ENCODE measurements around the gene EN2.
A peak's percentile ranks its signal among the peaks of the same experiment; 100 is the strongest.

The EN2 gene

GRCh38 chr7:155454183-155455112 is 3.5 kb upstream of the EN2 start:
- Histone ChIP-seq H3K4me1 (ENCODE audit: control insufficient read depth, insufficient read depth, low read length) (peaks cover 4% of the 10 kb centered on the region), H3K36me3 (ENCODE audit: control insufficient read depth, insufficient read depth, low read length, severe bottlenecking) (no peaks in the 10 kb centered on the region), H3K27me3 (replicated peaks; ENCODE audit: control insufficient read depth, insufficient read depth, low read length) (peaks cover 57% of the 10 kb centered on the region), H3K9ac (ENCODE audit: low read length) (no peak overlapping the region), H3K4me3 (ENCODE audit: low read length) (no peak overlapping the region), H3K9me3 (ENCODE audit: control insufficient read depth, low read length) (peaks cover 2% of the 10 kb centered on the region)
- DNase-seq (ENCODE audit: low read depth): no peak

DNA sequence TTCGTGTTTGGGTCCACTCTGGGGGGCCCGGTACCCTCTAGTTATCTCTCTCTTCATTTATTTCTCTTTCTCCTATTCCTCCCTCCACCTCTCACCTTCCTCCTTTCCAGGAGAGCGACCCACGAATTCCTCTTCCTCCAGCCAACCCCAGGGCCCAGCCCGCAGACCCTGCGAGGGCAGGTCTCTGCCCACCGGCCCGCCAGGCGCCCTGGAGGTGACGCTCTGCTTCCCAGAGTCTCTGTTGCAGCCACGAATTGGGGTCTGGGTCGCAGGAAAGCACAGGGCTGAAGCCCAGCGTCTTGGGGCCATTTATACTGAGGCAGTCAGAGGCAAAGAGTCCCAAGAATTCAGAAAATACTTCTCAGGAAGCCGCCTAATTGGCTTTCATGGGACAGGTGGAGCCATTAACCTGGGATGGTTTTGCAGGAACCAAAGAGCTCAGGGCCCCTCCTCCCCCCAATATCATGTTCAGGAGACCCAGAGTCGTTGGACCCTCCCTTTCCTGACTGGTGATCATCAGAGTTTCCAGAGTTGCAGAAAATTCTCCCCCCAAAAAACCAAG is 2.7 kb upstream of the EN2 start:
- no peaks in the 10 kb centered on the region for H3K36me3 ChIP-seq (ENCODE audit: control insufficient read depth, insufficient read depth, low read length, severe bottlenecking)
- DNase-seq (ENCODE audit: low read depth): no peak
- peaks cover 2% of the 10 kb centered on the region for H3K9me3 ChIP-seq (ENCODE audit: control insufficient read depth, low read length)
- H3K9ac ChIP-seq (ENCODE audit: low read length): no peak overlapping the region
- no peak overlapping the region for H3K4me3 ChIP-seq (ENCODE audit: low read length)
- peaks cover 4% of the 10 kb centered on the region for H3K4me1 ChIP-seq (ENCODE audit: control insufficient read depth, insufficient read depth, low read length)
- peaks cover 64% of the 10 kb centered on the region for H3K27me3 ChIP-seq (replicated peaks; ENCODE audit: control insufficient read depth, insufficient read depth, low read length)

DNA sequence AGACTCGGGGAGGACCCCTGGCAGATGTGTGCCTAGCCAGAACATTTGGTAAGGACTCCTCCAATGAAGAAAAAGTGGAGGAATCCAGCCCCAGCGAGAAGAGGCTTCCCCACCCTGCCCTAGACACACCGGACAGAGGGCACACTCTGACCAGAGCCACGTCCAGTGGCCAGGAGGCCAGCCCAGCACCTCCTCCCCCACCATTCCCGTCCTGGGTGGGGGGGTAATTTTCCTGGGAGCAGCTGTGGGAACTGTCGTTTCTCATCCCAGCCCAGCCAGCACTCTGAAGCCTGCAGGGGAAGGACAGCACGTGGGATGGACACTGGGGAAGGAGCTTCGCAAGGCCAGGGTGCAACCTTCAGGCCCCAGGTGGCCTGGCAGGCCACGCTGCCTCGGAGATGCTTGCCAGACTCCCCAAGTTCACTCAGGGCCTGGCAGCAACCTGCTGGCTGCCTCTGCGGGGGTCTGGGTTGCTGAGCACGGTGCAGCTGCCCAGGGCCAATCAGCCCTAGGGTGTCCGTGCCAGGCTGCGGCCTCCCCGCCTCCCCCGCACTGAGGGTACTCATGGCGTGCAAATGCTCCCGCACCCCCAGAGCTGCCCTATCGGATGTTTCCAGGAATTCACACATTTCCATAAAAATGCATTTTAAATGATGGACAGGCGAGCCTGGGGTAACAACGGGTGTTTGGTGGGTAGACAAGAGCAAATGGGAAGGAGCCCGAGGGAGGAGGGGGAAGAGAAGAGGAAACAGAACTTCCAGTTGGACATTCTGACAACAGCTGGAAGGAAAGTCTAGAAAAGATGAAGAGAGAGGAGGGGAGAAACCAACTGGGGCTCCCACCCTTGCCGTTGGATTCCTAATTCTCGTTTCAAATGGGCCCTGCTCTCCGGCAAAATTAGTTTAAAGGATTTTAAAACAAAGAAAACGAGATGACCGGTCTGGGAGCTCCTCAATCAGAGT is 1.9 kb upstream of the EN2 start:
- peaks cover 4% of the 10 kb centered on the region for H3K4me1 ChIP-seq (ENCODE audit: control insufficient read depth, insufficient read depth, low read length)
- peaks cover 2% of the 10 kb centered on the region for H3K9me3 ChIP-seq (ENCODE audit: control insufficient read depth, low read length)
- H3K36me3 ChIP-seq (ENCODE audit: control insufficient read depth, insufficient read depth, low read length, severe bottlenecking): no peaks in the 10 kb centered on the region
- H3K4me3 ChIP-seq (ENCODE audit: low read length): no peak overlapping the region
- H3K9ac ChIP-seq (ENCODE audit: low read length): no peak overlapping the region
- no peak for DNase-seq (ENCODE audit: low read depth)
- peaks cover 69% of the 10 kb centered on the region for H3K27me3 ChIP-seq (replicated peaks; ENCODE audit: control insufficient read depth, insufficient read depth, low read length)

- Histone ChIP-seq H3K9me3 (ENCODE audit: control insufficient read depth, low read length) (peaks cover 1% of the 10 kb centered on the region), H3K4me3 (ENCODE audit: low read length) (peak overlapping the region; percentile 65), H3K9ac (ENCODE audit: low read length) (no peak overlapping the region), H3K4me1 (ENCODE audit: control insufficient read depth, insufficient read depth, low read length) (peaks cover 4% of the 10 kb centered on the region), H3K36me3 (ENCODE audit: control insufficient read depth, insufficient read depth, low read length, severe bottlenecking) (no peaks in the 10 kb centered on the region), H3K27me3 (replicated peaks; ENCODE audit: control insufficient read depth, insufficient read depth, low read length) (peaks cover 69% of the 10 kb centered on the region)
- DNase-seq (ENCODE audit: low read depth): peak; percentile 66
These were observed 988 bp upstream of the EN2 start for GRCh38 chr7:155456738-155457543.

- Histone ChIP-seq H3K27me3 (replicated peaks; ENCODE audit: control insufficient read depth, insufficient read depth, low read length) (peaks cover 67% of the 10 kb centered on the region), H3K9me3 (ENCODE audit: control insufficient read depth, low read length) (no peaks in the 10 kb centered on the region), H3K36me3 (ENCODE audit: control insufficient read depth, insufficient read depth, low read length, severe bottlenecking) (no peaks in the 10 kb centered on the region), H3K4me1 (ENCODE audit: control insufficient read depth, insufficient read depth, low read length) (peaks cover 4% of the 10 kb centered on the region), H3K4me3 (ENCODE audit: low read length) (no peak overlapping the region), H3K9ac (ENCODE audit: low read length) (no peak overlapping the region)
- DNase-seq (ENCODE audit: low read depth): no peak
These were observed 302 bp upstream of the EN2 start for GRCh38 chr7:155457544-155458110.

GRCh38 chr7:155458878-155459699 is 1.2 kb downstream of the EN2 start:
- DNase-seq (ENCODE audit: low read depth): no peak
- peaks cover 4% of the 10 kb centered on the region for H3K4me1 ChIP-seq (ENCODE audit: control insufficient read depth, insufficient read depth, low read length)
- H3K9ac ChIP-seq (ENCODE audit: low read length): no peak overlapping the region
- H3K27me3 ChIP-seq (replicated peaks; ENCODE audit: control insufficient read depth, insufficient read depth, low read length): peaks cover 75% of the 10 kb centered on the region
- no peaks in the 10 kb centered on the region for H3K9me3 ChIP-seq (ENCODE audit: control insufficient read depth, low read length)
- H3K4me3 ChIP-seq (ENCODE audit: low read length): no peak overlapping the region
- no peaks in the 10 kb centered on the region for H3K36me3 ChIP-seq (ENCODE audit: control insufficient read depth, insufficient read depth, low read length, severe bottlenecking)

- Histone ChIP-seq H3K27me3 (replicated peaks; ENCODE audit: control insufficient read depth, insufficient read depth, low read length) (peaks cover 75% of the 10 kb centered on the region), H3K36me3 (ENCODE audit: control insufficient read depth, insufficient read depth, low read length, severe bottlenecking) (no peaks in the 10 kb centered on the region), H3K4me1 (ENCODE audit: control insufficient read depth, insufficient read depth, low read length) (peaks cover 4% of the 10 kb centered on the region), H3K9me3 (ENCODE audit: control insufficient read depth, low read length) (no peaks in the 10 kb centered on the region), H3K9ac (ENCODE audit: low read length) (no peak overlapping the region), H3K4me3 (ENCODE audit: low read length) (no peak overlapping the region)
- no peak for DNase-seq (ENCODE audit: low read depth)
These were observed 2.0 kb downstream of the EN2 start for GRCh38 chr7:155459700-155460461.

- DNase-seq (ENCODE audit: low read depth): no peak
- no peaks in the 10 kb centered on the region for H3K36me3 ChIP-seq (ENCODE audit: control insufficient read depth, insufficient read depth, low read length, severe bottlenecking)
- H3K9me3 ChIP-seq (ENCODE audit: control insufficient read depth, low read length): no peaks in the 10 kb centered on the region
- peaks cover 75% of the 10 kb centered on the region for H3K27me3 ChIP-seq (replicated peaks; ENCODE audit: control insufficient read depth, insufficient read depth, low read length)
- no peak overlapping the region for H3K4me3 ChIP-seq (ENCODE audit: low read length)
- peaks cover 4% of the 10 kb centered on the region for H3K4me1 ChIP-seq (ENCODE audit: control insufficient read depth, insufficient read depth, low read length)
- no peak overlapping the region for H3K9ac ChIP-seq (ENCODE audit: low read length)
These were observed 3.1 kb downstream of the EN2 start for GRCh38 chr7:155460926-155461613.

DNA sequence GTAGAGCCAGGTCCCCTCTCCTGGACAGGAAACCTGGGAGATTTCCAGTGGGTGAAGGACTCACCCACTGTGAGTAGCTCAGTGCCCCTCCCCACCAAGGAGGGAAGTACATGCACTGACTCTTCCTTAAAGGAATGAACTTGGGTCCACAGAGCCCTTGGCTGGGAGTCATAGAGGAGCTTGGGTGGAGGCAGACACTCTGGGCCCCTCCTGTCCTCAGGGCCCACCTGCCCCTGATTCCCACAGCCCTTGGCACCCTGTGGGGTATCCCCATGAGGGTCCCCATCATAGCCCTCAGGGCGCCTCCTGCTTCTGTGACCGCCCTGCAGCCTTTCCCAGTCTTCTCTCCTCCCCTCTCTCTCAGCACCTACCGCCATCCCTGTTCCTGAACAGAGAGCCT is 3.7 kb downstream of the EN2 start:
- Histone ChIP-seq H3K4me3 (ENCODE audit: low read length) (no peak overlapping the region), H3K36me3 (ENCODE audit: control insufficient read depth, insufficient read depth, low read length, severe bottlenecking) (no peaks in the 10 kb centered on the region), H3K27me3 (replicated peaks; ENCODE audit: control insufficient read depth, insufficient read depth, low read length) (peaks cover 75% of the 10 kb centered on the region), H3K9ac (ENCODE audit: low read length) (no peak overlapping the region), H3K4me1 (ENCODE audit: control insufficient read depth, insufficient read depth, low read length) (peaks cover 4% of the 10 kb centered on the region), H3K9me3 (ENCODE audit: control insufficient read depth, low read length) (no peaks in the 10 kb centered on the region)
- DNase-seq (ENCODE audit: low read depth): no peak

Measured in adipocyte (in vitro differentiated cells).